ENCODE data around the gene VN1R5.

- TF ChIP-seq CTCF (IDR thresholded peaks at IDR 0.05 in 8 of 11, conservative IDR thresholded peaks at IDR 0.05 in 3 of 11) = no peak
- TF ChIP-seq POLR2AphosphoS5 (IDR thresholded peaks at IDR 0.05) = no peak
Measured at GRCh38 chr1:247288341-247288740, 32.5 kb downstream of the VN1R5 start.
